Inflammatory macrophage (primary cell): ENCODE measurements around the gene ME1.

ENCODE experiments used
- DNase-seq, 2 donors: peaks; one replicate each; pipeline ENCODE4 v3.0.0-alpha.2; 2020 to 2022

Gene ME1

GRCh38 chr6:83188501-83188900, 242.3 kb downstream of the ME1 start:
- DNase-seq = no peak

DNA sequence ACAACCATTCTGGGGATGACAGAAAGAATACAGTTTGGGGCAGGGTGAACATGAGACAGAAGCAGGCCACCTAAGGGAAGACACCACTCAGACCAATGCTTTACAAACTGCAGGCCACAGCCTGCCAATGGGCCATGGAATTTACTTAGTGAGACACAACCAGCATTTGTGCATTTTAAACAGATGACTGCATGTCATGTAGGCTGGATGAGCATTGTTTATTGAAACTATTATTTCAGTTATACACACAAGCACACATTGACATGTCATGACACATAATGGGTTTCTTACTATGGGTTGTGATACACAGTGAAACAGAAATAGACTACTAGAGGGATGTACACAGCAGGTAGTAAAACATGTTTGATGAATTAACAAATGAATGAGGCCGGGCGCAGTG, 245.8 kb downstream of the ME1 start:
- no peak for DNase-seq

- no peak for DNase-seq
These were observed 247.6 kb downstream of the ME1 start for GRCh38 chr6:83183082-83183828.

DNA sequence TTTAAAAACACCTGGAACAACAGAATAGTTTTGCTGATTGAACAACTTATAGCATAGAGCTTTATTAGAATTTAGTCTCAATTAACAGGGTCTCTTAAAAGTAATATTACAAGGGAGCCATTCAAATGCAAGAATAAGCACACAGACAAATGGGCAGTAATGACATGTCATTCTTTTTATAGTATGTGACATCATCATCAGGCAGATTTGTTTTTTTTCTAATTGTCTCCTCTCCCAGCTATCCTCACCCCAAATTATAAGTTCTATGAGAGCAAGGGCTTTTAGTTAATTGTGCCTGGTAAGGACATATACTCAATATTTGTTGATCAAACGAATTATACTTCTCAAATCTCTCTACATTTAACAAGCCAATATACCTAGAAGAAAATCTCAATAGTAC, 248.7 kb downstream of the ME1 start:
- no peak for DNase-seq

DNA sequence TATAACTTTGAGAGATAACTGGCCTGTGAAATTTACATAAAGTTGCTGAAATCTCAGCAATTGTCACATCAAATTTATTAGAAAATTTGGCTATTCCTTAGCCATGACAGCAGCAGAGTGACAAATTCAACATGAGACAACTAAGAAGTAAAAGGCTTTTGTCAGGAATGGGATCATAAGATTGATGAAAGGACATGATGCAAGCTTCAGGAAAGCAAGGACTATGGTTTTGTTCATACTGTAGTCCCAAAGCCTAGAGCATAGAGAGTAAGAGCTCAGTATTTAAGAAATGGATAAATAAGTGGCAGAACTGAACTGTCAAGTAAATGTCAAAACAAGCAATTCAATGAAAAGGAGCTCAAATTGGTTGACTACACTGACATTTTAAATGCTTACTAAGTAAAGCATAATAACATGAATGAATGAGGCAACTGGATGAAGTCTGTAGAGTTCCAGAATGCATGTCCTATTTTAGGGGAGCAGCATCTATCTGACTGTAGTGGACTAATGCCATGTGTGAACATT, 250.4 kb downstream of the ME1 start:
- no peak for DNase-seq

- DNase-seq = no peak
These were observed 254.6 kb downstream of the ME1 start for GRCh38 chr6:83176246-83176645.

- DNase-seq = no peak
These were observed 261.3 kb downstream of the ME1 start for GRCh38 chr6:83169511-83169910.

DNA sequence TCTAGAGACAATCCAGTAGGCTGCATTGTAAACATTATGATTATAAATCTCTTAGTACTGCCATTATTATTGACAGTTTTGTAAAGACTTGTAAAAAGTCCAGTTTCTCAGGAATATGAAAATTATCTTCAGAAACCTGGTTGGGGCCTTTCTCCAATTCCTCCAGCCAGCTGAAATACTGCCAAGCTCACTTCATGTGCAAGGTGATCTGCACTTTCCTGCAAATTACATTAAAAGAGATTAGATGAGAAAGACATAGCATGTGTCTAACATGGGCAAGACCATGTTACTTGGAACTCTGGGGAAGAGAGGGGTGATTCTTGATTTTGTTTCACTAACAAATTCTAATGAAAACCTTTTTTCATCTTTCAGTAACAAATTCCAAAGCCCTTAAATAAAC, 261.7 kb downstream of the ME1 start:
- no peak for DNase-seq

GRCh38 chr6:83168556-83168955, 262.3 kb downstream of the ME1 start:
- no peak for DNase-seq

DNA sequence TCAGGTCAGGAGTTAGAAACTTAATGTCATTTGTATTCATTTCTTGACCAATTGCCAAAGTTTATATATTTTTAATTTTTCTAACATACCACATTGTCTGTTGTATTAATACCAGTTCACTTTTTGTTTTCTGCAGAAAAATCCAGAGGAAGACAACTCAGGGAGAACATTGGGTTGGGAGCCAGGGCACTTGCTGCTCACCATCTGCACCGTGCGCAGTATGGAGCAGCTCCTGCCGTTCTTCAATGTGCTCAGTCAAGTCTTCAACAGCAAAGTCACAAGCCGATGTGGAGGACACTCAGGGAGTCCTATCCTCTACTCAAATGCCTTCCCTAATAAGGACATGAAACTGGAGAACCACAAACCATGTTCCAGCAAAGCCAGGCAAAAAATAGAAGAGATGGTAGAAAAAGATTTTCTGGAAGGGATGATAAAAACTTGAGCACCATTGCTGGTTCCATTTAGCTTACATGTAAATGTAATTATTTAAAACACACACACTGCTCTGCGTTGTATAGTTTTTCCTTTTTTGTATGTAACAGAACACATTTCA, 263.0 kb downstream of the ME1 start:
- no peak for DNase-seq
